GM12878 (cell line): Measurements from ENCODE around the gene CACNA2D1. TPM values are rescaled to one million over a fixed set of nuclear protein-coding genes. Genes with fewer than 3 reads are reported as not detected.

ENCODE experiments used
- ATF7 ChIP-seq: fragments of 450-650 bp; IDR thresholded peaks from 2 replicates; pipeline ENCODE4 v1.6.1; 2016; ENCODE audit warnings: low read depth, mild to moderate bottlenecking
- BCL11A ChIP-seq: IDR thresholded peaks from 2 replicates; pipeline ENCODE4 v1.6.1; 2011; ENCODE audit warnings: low read depth, low read length
- BMI1 ChIP-seq: fragments of 450-650 bp; IDR thresholded peaks from 2 replicates; pipeline ENCODE4 v1.6.1; 2016; ENCODE audit warnings: mild to moderate bottlenecking, moderate library complexity, borderline replicate concordance
- BRCA1 ChIP-seq: IDR thresholded peaks from 2 replicates; pipeline ENCODE4 v1.6.1; 2011; ENCODE audit warnings: low read depth, low read length, improper control_type of control experiment
- CHD1 ChIP-seq: IDR thresholded peaks from 2 replicates; pipeline ENCODE4 v1.6.1; 2012; ENCODE audit warnings: low read depth, low read length, improper control_type of control experiment
- EED ChIP-seq: sonication (generic); IDR thresholded peaks from 2 replicates; pipeline ENCODE4 v1.6.1; 2016; ENCODE audit warnings: antibody characterized with exemption, low read depth
- FOS ChIP-seq: IDR thresholded peaks from 3 replicates; pipeline ENCODE4 v1.6.1; 2011; ENCODE audit warnings: borderline replicate concordance; ENCODE audit not compliant: insufficient read length; ENCODE audit errors: extremely low read depth
- IKZF2 ChIP-seq, 2 experiments: fragments of 450-650 bp; IDR thresholded peaks; 2 replicates each; pipeline ENCODE4 v1.6.1; 2017; ENCODE audit warnings: mild to moderate bottlenecking in 2 of 2, moderate library complexity in 2 of 2
- MTA2 ChIP-seq: fragments of 450-650 bp; IDR thresholded peaks from 2 replicates; pipeline ENCODE4 v1.6.1; 2016; ENCODE audit warnings: low read depth, mild to moderate bottlenecking, moderate library complexity
- NBN ChIP-seq: fragments of 450-650 bp; IDR thresholded peaks from 2 replicates; pipeline ENCODE4 v1.6.1; 2016
- PML ChIP-seq: IDR thresholded peaks from 2 replicates; pipeline ENCODE4 v1.6.1; 2012; ENCODE audit warnings: low read length, inconsistent platforms
- RAD51 ChIP-seq: fragments of 450-650 bp; IDR thresholded peaks from 2 replicates; pipeline ENCODE4 v1.6.1; 2016; ENCODE audit warnings: moderate library complexity, mild to moderate bottlenecking, inconsistent platforms
- RB1 ChIP-seq: fragments of 450-650 bp; formaldehyde crosslinking; IDR thresholded peaks from 2 replicates; pipeline ENCODE4 v1.6.1; 2017; ENCODE audit warnings: mild to moderate bottlenecking, borderline replicate concordance
- SMAD5 ChIP-seq: IDR thresholded peaks from 2 replicates; pipeline ENCODE4 v1.6.1; 2016; ENCODE audit warnings: antibody characterized with exemption, low read depth
- polyA plus RNA-seq, 11 experiments: library from polyadenylated mRNA; depleted of rRNA in 4 of 11; unstranded in 6 of 11; stranded (reverse) in 5 of 11; fragments of >200 nt; fragmentation: Nextera tagmentation in 4 of 11; fragmentation: Illumina TruSeq in 1 of 11; extraction: Ambion mirVana in 4 of 11; extraction: Trizol in 1 of 11; gene quantifications; 1 replicate in 1 of 11; 2 replicates in 10 of 11; pipeline versions ENCODE4 v1.2.1 to v1.2.3, GENCODE V29; 2011 to 2016; ENCODE audit warnings: inconsistent platforms in 2 of 11, missing spikeins in 2 of 11, low read depth in 1 of 11
- total RNA-seq, 4 experiments: library from RNA; depleted of rRNA in 3 of 4; stranded (reverse); fragments of >200 nt in 3 of 4; fragmentation: Illumina TruSeq in 1 of 4; extraction: Trizol in 1 of 4; gene quantifications; 2 replicates each; pipeline versions ENCODE4 v1.2.1 to v1.2.3, GENCODE V29; 2013 to 2021
- TF ChIP-seq, protein P1 (sequence below): IDR thresholded peaks from 2 replicates; pipeline ENCODE4 v1.6.1; 2012; ENCODE audit warnings: low read depth, low read length, improper control_type of control experiment
- TF ChIP-seq, protein P2 (sequence below): IDR thresholded peaks from 2 replicates; pipeline ENCODE4 v1.6.1; 2012; ENCODE audit warnings: low read depth, low read length, improper control_type of control experiment
- TF ChIP-seq, protein P3 (sequence below): IDR thresholded peaks from 2 replicates; pipeline ENCODE4 v1.6.1; 2011; ENCODE audit warnings: low read depth, mild to moderate bottlenecking, low read length, moderate library complexity, borderline replicate concordance; ENCODE audit errors: extremely low read depth
- TF ChIP-seq, protein P4 (sequence below): fragments of 450-650 bp; conservative IDR thresholded peaks from 2 replicates; pipeline ENCODE4 v1.6.1; 2017; ENCODE audit warnings: mild to moderate bottlenecking, moderate library complexity

The CACNA2D1 gene
- total and polyA plus RNA-seq, 10 of the 15 experiments (the other 5 are each of a cell fraction or from before 2014, with no cell fraction given): 0.14 to 14.8 (median 0.97) TPM

DNA sequence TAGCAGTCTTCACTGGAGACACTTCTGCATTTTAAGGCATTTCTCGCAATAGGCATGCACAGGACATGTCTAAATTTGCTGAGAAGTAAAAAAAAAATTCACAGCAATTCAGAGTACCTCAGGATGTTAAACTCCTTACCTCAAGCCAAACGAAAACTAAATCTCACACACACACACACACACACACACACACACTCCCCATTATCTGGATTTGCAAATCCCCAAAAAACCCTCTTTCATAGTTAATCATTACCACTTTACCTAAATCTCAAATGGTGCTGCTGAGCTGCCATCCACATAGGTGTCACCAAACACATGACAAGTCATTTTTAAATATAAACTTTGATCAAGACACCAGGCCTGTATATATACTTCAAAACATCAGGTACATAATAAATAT, 31.8 kb downstream of the CACNA2D1 start (continued):
- TF ChIP-seq, protein P1, sequence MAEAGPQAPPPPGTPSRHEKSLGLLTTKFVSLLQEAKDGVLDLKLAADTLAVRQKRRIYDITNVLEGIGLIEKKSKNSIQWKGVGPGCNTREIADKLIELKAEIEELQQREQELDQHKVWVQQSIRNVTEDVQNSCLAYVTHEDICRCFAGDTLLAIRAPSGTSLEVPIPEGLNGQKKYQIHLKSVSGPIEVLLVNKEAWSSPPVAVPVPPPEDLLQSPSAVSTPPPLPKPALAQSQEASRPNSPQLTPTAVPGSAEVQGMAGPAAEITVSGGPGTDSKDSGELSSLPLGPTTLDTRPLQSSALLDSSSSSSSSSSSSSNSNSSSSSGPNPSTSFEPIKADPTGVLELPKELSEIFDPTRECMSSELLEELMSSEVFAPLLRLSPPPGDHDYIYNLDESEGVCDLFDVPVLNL: no peak
- peak; percentile 56; the same call in 1 of the 2 replicates for TF ChIP-seq NBN
- TF ChIP-seq CHD1: no peak
- TF ChIP-seq, protein P2, sequence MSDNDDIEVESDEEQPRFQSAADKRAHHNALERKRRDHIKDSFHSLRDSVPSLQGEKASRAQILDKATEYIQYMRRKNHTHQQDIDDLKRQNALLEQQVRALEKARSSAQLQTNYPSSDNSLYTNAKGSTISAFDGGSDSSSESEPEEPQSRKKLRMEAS: no peak
- TF ChIP-seq BMI1: no peak
- TF ChIP-seq BCL11A: no peak
- peak; percentile 53 to 64; a peak in 2 of 4 replicates for TF ChIP-seq IKZF2 (IDR thresholded peaks at IDR 0.05)
- no peak for TF ChIP-seq PML
- no peak for TF ChIP-seq EED
- no peak for TF ChIP-seq SMAD5
- TF ChIP-seq RB1: no peak
- TF ChIP-seq ATF7: 0 out of 2 replicates have a peak, but pooled peaks have one; percentile 16
- TF ChIP-seq RAD51: 0 out of 2 replicates have a peak, but pooled peaks have one; percentile 28
- TF ChIP-seq FOS: no peak
- TF ChIP-seq, protein P3, sequence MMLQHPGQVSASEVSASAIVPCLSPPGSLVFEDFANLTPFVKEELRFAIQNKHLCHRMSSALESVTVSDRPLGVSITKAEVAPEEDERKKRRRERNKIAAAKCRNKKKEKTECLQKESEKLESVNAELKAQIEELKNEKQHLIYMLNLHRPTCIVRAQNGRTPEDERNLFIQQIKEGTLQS: no peak
- peak; percentile 49; the same call in 1 of the 2 replicates for TF ChIP-seq MTA2
- no peak for TF ChIP-seq BRCA1
- TF ChIP-seq, protein P4, sequence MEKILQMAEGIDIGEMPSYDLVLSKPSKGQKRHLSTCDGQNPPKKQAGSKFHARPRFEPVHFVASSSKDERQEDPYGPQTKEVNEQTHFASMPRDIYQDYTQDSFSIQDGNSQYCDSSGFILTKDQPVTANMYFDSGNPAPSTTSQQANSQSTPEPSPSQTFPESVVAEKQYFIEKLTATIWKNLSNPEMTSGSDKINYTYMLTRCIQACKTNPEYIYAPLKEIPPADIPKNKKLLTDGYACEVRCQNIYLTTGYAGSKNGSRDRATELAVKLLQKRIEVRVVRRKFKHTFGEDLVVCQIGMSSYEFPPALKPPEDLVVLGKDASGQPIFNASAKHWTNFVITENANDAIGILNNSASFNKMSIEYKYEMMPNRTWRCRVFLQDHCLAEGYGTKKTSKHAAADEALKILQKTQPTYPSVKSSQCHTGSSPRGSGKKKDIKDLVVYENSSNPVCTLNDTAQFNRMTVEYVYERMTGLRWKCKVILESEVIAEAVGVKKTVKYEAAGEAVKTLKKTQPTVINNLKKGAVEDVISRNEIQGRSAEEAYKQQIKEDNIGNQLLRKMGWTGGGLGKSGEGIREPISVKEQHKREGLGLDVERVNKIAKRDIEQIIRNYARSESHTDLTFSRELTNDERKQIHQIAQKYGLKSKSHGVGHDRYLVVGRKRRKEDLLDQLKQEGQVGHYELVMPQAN: no peak
